ENCODE results near the gene CFTR.
"Not testable (repeated sequence)": the region's sequence is repeated elsewhere in the genome, so short reads cannot be mapped to it uniquely, and the experiment has no call there.

The CFTR gene

DNA sequence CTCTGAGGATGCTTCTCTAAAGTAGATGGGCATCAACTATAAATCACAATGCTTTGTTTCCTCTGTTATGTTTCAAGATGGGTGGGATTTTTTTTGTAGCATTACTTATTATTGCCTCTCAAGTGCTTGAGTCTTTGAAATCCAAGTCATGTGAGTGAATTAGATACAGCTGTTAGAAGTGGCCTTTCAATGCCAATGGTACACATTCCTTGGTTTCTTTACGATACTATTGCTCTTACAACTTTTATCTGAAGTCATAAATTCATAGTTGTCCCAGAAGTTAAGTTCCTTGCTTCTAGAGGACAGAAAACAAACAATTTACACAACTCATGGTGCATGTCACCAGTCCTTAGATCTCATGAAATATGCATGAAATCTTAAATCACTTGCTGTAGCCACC lies 15.5 kb downstream of the CFTR start:
- DNase-seq (ENCODE audit: low read depth in 2 of 2): no peak

DNA sequence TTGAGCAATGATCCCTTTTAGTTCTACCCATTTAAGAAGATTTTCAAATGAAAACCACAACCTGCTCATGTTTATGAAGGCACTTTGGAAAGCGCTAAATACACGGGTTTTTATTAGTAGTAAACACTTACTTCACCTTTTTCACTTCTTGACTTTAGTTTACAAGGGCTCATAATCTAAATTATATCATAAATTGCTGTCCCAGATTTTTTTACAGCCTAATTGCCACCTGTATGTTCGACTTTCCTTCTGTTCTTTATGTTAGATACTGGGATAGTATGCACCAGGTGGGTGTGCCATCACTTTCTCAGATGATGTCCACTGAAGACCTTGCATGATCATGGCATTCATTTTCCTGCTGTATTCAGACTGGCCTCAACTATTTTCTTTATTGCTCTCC lies 22.5 kb downstream of the CFTR start:
- DNase-seq (ENCODE audit: low read depth in 2 of 2): no peak

DNA sequence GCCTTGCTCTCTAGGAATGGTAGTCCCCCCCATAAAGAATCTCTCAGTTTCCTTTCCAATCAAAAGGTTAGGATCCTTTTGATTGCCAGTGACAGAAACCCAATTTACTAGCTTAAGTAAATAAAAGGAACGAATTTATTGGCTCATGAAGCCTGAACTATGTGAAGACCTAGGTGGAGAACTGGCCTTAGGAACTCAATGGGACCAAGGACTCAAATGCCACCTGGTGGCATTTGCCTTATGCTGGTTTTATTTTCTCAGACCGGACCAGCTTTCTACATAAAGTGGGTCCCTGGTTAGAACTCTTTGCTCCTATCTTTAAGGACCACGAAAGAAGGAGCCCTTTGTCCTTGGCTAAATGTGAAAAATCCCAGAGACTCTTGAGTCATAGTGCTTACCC lies 25.4 kb downstream of the CFTR start:
- no peak for DNase-seq (ENCODE audit: low read depth in 2 of 2)

DNA sequence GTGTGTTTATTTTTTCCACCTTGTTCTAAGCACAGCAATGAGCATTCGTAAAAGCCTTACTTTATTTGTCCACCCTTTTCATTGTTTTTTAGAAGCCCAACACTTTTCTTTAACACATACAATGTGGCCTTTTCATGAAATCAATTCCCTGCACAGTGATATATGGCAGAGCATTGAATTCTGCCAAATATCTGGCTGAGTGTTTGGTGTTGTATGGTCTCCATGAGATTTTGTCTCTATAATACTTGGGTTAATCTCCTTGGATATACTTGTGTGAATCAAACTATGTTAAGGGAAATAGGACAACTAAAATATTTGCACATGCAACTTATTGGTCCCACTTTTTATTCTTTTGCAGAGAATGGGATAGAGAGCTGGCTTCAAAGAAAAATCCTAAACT lies 28.9 kb downstream of the CFTR start:
- DNase-seq (ENCODE audit: low read depth in 2 of 2): no peak

GRCh38 chr7:117517194-117517593 lies 37.4 kb downstream of the CFTR start:
- DNase-seq (ENCODE audit: low read depth in 2 of 2): not testable (repeated sequence)

- DNase-seq (ENCODE audit: low read depth in 2 of 2): no peak
Measured at GRCh38 chr7:117530390-117530789, 50.6 kb downstream of the CFTR start.

- no peak for DNase-seq (ENCODE audit: low read depth in 2 of 2)
Measured at GRCh38 chr7:117531595-117532244, 51.9 kb downstream of the CFTR start.

DNA sequence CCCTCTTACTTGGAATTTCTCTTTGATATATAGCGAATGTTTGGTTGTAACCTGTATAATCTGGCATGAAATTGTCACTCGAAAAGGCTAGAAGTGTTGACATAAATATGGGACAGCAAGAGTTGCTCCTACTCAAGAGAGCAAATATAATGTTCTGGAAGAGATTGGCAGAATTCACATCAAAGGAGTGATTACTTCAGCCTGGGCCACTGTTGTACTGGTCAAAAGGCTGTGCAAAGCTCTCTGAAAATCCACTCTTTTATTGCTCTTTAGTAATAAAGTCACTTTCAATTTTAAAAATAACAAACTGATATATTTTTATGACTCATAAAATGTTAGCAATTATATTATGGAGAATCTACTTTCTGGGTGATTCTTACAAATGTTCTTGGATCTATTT lies 58.2 kb downstream of the CFTR start:
- DNase-seq (ENCODE audit: low read depth in 2 of 2): no peak

GRCh38 chr7:117544061-117544460 lies 64.2 kb downstream of the CFTR start:
- DNase-seq (ENCODE audit: low read depth in 2 of 2): no peak

- no peak for DNase-seq (ENCODE audit: low read depth in 2 of 2)
Measured at GRCh38 chr7:117548035-117548434, 68.2 kb downstream of the CFTR start.

GRCh38 chr7:117550625-117551024 lies 70.8 kb downstream of the CFTR start:
- no peak for DNase-seq (ENCODE audit: low read depth in 2 of 2)

DNA sequence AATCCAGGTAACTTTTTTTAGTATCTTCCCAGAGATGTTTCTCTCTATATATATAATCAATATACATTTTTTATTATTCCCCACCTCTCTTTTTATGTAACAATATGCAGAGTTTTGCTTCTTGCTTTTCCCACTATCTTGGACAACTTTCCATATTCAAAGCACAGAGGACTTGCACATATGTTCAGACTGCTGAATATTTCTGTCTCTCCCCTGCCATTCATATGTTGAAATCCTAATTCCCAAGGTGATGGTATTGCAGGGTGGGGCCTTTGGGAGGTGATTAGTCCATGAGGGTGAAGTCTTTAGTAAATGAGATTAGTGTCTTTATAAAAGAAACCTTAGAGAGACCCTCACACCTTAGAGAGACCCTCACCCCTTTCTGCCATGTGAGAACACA lies 72.8 kb downstream of the CFTR start:
- no peak for DNase-seq (ENCODE audit: low read depth in 2 of 2)

DNA sequence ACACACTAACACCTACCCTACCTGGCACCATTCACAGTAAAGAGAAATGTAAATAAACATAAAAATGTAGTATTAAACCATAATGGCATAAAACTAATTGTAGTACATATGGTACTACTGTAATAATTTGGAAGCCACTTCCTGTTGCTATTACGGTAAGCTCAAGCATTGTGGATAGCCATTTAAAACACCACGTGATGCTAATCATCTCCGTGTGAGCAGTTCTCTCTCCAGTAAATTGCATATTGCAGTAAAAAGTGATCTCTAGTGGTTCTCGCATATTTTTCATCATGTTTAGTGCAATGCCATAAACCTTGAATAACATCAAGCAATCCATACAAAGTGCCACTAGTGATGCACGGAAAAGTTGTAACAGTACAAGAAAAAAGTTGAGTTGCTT lies 75.4 kb downstream of the CFTR start:
- no peak for DNase-seq (ENCODE audit: low read depth in 2 of 2)

DNA sequence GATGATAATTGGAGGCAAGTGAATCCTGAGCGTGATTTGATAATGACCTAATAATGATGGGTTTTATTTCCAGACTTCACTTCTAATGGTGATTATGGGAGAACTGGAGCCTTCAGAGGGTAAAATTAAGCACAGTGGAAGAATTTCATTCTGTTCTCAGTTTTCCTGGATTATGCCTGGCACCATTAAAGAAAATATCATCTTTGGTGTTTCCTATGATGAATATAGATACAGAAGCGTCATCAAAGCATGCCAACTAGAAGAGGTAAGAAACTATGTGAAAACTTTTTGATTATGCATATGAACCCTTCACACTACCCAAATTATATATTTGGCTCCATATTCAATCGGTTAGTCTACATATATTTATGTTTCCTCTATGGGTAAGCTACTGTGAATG lies 79.6 kb downstream of the CFTR start:
- DNase-seq (ENCODE audit: low read depth in 2 of 2): no peak

DNA sequence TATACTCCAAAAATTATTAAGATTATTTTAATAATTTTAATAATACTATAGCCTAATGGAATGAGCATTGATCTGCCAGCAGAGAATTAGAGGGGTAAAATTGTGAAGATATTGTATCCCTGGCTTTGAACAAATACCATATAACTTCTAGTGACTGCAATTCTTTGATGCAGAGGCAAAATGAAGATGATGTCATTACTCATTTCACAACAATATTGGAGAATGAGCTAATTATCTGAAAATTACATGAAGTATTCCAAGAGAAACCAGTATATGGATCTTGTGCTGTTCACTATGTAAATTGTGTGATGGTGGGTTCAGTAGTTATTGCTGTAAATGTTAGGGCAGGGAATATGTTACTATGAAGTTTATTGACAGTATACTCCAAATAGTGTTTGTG lies 80.2 kb downstream of the CFTR start:
- DNase-seq (ENCODE audit: low read depth in 2 of 2): no peak

GRCh38 chr7:117562759-117563158 lies 82.9 kb downstream of the CFTR start:
- no peak for DNase-seq (ENCODE audit: low read depth in 2 of 2)

DNA sequence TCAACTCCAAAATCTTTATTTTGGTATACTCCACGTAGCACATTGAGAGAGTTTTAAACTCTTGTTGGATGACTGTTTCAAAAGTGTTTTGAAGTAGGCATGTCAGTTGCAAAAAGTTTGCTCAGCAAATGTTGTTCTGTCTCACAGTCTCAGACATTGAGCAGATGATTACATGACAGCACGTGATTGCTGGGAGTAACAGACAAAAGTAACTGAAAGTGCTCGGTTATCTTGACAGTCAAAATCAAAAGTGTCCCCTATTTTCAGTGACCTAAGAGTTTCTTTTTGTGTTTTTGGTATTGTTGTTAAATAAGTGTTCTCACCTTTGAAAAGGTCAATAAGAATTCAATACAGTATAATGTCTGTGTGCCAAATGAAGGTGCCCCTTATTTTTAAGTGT lies 84.3 kb downstream of the CFTR start:
- no peak for DNase-seq (ENCODE audit: low read depth in 2 of 2)

- DNase-seq (ENCODE audit: low read depth in 2 of 2): no peak
Measured at GRCh38 chr7:117564627-117565026, 84.8 kb downstream of the CFTR start.

GRCh38 chr7:117565226-117565625 lies 85.4 kb downstream of the CFTR start:
- no peak for DNase-seq (ENCODE audit: low read depth in 2 of 2)

DNA sequence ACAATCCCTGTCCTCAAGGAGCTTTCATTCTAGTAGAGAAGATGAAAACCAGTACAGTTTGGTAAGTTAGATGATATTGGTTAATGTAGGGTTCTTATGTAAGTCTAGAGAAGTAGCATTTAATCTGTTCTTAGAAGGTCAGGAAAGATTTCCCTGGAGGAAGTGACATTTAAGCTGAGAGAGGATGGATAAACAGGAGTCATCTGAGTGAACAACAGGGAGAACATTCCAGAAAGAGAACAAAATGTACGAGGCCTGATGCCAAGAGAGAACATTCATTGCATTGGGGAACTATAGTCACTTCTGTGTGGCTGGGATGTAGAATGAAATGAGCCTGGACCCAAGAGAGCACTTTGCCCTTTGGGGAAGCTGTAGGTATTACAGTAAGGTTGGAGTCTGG lies 88.0 kb downstream of the CFTR start:
- DNase-seq (ENCODE audit: low read depth in 2 of 2): no peak

DNA sequence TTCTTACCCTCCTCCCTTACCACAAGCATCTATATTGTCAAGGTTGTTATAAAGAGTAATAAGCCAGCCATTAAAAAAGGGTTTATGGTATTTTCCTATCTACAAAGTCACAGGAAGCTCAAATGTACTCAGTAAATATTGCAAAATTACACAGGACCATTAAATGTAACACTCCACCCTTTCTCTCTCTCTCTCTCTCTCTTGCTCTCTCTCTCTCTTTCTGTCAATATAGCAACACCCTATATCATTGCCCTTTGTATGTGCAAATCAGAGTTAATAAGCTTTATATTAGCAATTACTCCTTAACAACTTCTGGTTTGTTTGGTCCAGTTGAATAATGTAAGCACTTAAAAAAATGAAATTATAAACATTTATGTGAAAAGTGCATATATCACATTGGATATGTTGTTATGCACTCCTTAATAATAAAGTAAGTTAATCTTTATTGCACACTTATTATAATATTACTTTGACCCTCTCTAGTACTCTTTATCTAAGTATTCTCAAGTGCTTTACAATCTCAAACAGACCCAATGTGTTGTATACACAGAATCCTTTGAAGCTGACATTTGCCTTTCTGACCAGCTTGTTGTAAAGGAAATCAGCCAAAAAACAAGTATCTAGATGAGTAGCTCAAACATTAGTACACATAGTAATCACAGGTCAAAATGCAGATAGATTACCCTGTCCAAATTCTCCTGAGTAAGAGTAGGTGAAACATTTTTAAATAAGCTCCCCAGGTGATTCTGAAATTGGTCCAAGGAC lies 93.2 kb downstream of the CFTR start:
- no peak for DNase-seq (ENCODE audit: low read depth in 2 of 2)

- DNase-seq (ENCODE audit: low read depth in 2 of 2): no peak
Measured at GRCh38 chr7:117581424-117581823, 101.6 kb downstream of the CFTR start.

GRCh38 chr7:117582219-117582704 lies 102.4 kb downstream of the CFTR start:
- no peak for DNase-seq (ENCODE audit: low read depth in 2 of 2)

DNA sequence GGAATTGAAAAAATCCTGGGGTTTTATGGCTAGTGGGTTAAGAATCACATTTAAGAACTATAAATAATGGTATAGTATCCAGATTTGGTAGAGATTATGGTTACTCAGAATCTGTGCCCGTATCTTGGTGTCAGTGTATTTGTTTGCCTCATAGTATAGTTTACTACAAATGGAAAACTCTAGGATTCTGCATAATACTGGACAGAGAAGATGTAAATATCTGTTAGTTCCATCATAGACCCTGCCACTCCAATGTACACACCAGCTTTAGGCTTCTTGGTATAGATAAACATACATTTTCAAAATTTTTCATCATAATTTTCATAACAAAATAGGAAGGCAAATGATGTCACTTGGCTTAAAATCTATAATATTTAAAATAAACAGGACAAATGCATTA lies 108.1 kb downstream of the CFTR start:
- DNase-seq (ENCODE audit: low read depth in 2 of 2): no peak
